Natural killer cell (primary cell): ENCODE measurements around the gene NPAS3. TPM values are rescaled to one million over a fixed set of nuclear protein-coding genes. Genes with fewer than 3 reads are reported as not detected.

Experiments
- ATAC-seq, 3 donors: fragments of 150-1000 bp in 2 of 3; fragments of 200-7000 bp in 1 of 3; cut with Tn5 transposase; 1 replicate in 1 of 3; 2 replicates in 2 of 3; pipeline ENCODE4 v1.10.0; 2021; ENCODE audit warnings: mild to moderate bottlenecking in 2 of 3, moderate library complexity in 2 of 3
- DNase-seq, 2 donors: peaks; one replicate each; pipeline versions ENCODE4 v3.0.0 to v3.0.0-alpha.2; 2013 to 2021; ENCODE audit warnings: mixed read lengths in 1 of 2
- H3K27ac ChIP-seq: one replicate; pipeline ENCODE4 v1.5.1; 2013; ENCODE audit warnings: mild to moderate bottlenecking, low read length
- H3K27me3 ChIP-seq: one replicate; pipeline ENCODE4 v1.6.1; 2013; ENCODE audit warnings: low read length; ENCODE audit not compliant: control insufficient read depth, insufficient read depth
- H3K36me3 ChIP-seq: one replicate; pipeline ENCODE4 v1.6.1; 2013; ENCODE audit warnings: low read length; ENCODE audit not compliant: control insufficient read depth, insufficient read depth
- H3K4me1 ChIP-seq: one replicate; pipeline ENCODE4 v1.6.1; 2013; ENCODE audit warnings: low read length; ENCODE audit not compliant: control insufficient read depth, insufficient read depth
- H3K4me3 ChIP-seq: one replicate; pipeline ENCODE4 v1.5.1; 2013; ENCODE audit warnings: low read length
- H3K9me3 ChIP-seq: one replicate; pipeline ENCODE4 v1.6.1; 2013; ENCODE audit warnings: low read length; ENCODE audit not compliant: control insufficient read depth, insufficient read depth
- H3K27ac Mint-ChIP-seq, 2 donors: one replicate each; pipeline ENCODE4 v1.8.0; 2022; ENCODE audit warnings: mild to moderate bottlenecking in 2 of 2, mixed read lengths in 2 of 2, moderate library complexity in 1 of 2
- H3K27me3 Mint-ChIP-seq, 2 donors: one replicate each; pipeline ENCODE4 v1.8.0; 2022; ENCODE audit warnings: low read depth in 2 of 2, mixed read lengths in 2 of 2
- H3K36me3 Mint-ChIP-seq: one replicate; pipeline ENCODE4 v1.8.0; 2022; ENCODE audit warnings: mixed read lengths
- H3K4me1 Mint-ChIP-seq, 2 donors: one replicate each; pipeline ENCODE4 v1.8.0; 2022; ENCODE audit warnings: mixed read lengths in 2 of 2
- H3K4me3 Mint-ChIP-seq: one replicate; pipeline ENCODE4 v1.8.0; 2022; ENCODE audit warnings: mild to moderate bottlenecking, moderate library complexity, mixed read lengths
- H3K9me3 Mint-ChIP-seq, 2 donors: one replicate each; pipeline ENCODE4 v1.8.0; 2022; ENCODE audit warnings: mixed read lengths in 2 of 2
- CTCF ChIP-seq: fragments of 200-600 bp; IDR thresholded peaks from one replicate; pipeline ENCODE4 v1.8.0; 2022; ENCODE audit warnings: antibody characterized with exemption
- WGBS: methylation state at CpG from one replicate; pipeline ENCODE4 v1.1.7; 2013; ENCODE audit warnings: missing lambda C conversion rate; ENCODE audit not compliant: insufficient coverage; 5-methylcytosine and 5-hydroxymethylcytosine counted together
- intact Hi-C: fragments of 100-400 bp; cut with micrococcal nuclease; formaldehyde crosslinking; loops from one replicate; pipeline ENCODE4 v1.14.2; 2022
- total RNA-seq, 4 donors: library from RNA; stranded (reverse); fragments of 120-200 nt in 1 of 4; gene quantifications; one replicate each; pipeline versions ENCODE4 v1.2.3 to v1.2.4, GENCODE V29; 2013 to 2022

Gene NPAS3
- total RNA-seq, 3 donors from 2014 or later (not counting 1 experiment from before 2014, with no cell fraction given): not detected

DNA sequence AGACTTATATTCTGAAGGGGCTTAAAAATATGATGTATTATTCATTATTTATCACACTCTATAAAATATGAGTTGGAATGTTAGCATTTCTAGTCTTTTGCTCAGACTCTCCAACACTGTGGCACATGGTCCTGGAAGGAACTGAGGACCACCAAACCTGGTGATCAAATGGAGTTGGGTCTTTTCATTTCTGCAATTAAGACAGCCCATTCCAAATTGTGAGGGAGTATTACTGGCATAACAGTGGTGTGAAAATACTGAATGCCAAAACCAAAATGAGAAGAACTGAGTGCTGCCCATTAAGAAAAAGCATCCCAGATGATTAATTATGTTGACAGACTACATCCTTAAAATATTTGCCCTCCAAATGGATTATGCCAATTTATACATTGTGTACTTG is 90.8 kb downstream of the NPAS3 start:
- no peaks in the 10 kb centered on the region for H3K27me3 Mint-ChIP-seq
- no peak overlapping the region for H3K27ac ChIP-seq
- no peaks in the 10 kb centered on the region for H3K36me3 ChIP-seq
- ATAC-seq (no peak), DNase-seq (no peak)
- no peaks in the 10 kb centered on the region for H3K27me3 ChIP-seq
- intact Hi-C loops: no loop called here
- no peaks in the 10 kb centered on the region for H3K9me3 ChIP-seq
- no peaks in the 10 kb centered on the region for H3K4me1 Mint-ChIP-seq
- no peak overlapping the region for H3K27ac Mint-ChIP-seq
- no peaks in the 10 kb centered on the region for H3K4me1 ChIP-seq
- no peak overlapping the region for H3K4me3 ChIP-seq
- TF ChIP-seq CTCF: no peak
- no peak overlapping the region for H3K4me3 Mint-ChIP-seq
- peaks cover 4 to 12% of the 10 kb centered on the region in 2 donors for H3K9me3 Mint-ChIP-seq
- H3K36me3 Mint-ChIP-seq: no peaks in the 10 kb centered on the region

GRCh38 chr14:33030386-33030785 is 91.7 kb downstream of the NPAS3 start:
- peaks cover 4 to 12% of the 10 kb centered on the region in 2 donors for H3K9me3 Mint-ChIP-seq
- intact Hi-C loops: no loop called here
- H3K27ac Mint-ChIP-seq: no peak overlapping the region
- H3K27ac ChIP-seq: no peak overlapping the region
- no peak for TF ChIP-seq CTCF
- H3K4me1 Mint-ChIP-seq: no peaks in the 10 kb centered on the region
- H3K27me3 Mint-ChIP-seq: no peaks in the 10 kb centered on the region
- WGBS: 93% methylated on average over 4 of the region's 4 CpGs
- H3K4me3 ChIP-seq: no peak overlapping the region
- H3K36me3 ChIP-seq: no peaks in the 10 kb centered on the region
- no peak overlapping the region for H3K4me3 Mint-ChIP-seq
- no peak for DNase-seq
- H3K9me3 ChIP-seq: no peaks in the 10 kb centered on the region
- no peaks in the 10 kb centered on the region for H3K4me1 ChIP-seq
- no peaks in the 10 kb centered on the region for H3K36me3 Mint-ChIP-seq
- ATAC-seq: no peak
- no peaks in the 10 kb centered on the region for H3K27me3 ChIP-seq

DNA sequence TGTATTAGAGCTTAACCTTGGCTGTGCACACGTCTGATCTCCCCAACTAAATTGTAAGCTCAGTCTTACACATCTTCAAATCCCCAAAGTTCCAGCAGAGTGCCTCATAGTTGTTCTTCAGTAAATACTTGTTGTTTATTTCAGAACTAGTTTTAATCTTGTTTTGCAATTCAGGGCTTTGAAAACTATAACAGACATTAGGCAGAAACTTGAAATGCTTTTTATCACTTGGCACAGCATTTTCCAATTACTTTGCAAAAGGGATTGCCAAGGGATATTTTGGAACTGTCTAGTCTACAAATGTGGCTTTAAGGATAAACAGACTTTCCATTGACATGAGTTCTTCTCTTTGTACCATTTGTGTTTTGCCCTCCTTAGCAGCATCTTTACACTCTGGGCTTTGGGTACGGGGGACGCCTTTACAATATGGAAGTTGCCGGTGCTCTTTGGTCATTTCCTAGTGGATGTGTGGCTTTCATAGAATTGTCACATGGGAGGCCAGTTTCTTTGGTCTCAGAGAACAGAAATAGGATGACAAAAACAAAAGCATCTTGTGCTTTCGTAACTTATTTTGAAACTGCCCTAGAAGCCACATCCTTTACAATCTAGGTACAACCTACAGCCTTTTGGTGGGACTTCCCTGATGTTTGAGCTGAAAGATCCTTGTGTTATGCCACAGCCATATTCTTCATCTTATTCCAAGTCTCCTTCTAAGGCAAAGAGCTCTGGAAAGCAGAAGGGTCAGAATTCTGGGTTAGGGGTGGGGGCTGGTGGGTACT is 96.9 kb downstream of the NPAS3 start:
- no peaks in the 10 kb centered on the region for H3K36me3 Mint-ChIP-seq
- peaks cover 4 to 5% of the 10 kb centered on the region in 2 donors for H3K9me3 Mint-ChIP-seq
- DNase-seq (no peak), ATAC-seq (no peak)
- 88% methylated on average over 5 of the region's 5 CpGs for WGBS
- no peaks in the 10 kb centered on the region for H3K27me3 Mint-ChIP-seq
- intact Hi-C loops: no loop called here
- TF ChIP-seq CTCF: no peak
- H3K4me3 ChIP-seq: no peak overlapping the region
- H3K9me3 ChIP-seq: no peaks in the 10 kb centered on the region
- no peak overlapping the region for H3K4me3 Mint-ChIP-seq
- no peaks in the 10 kb centered on the region for H3K27me3 ChIP-seq
- no peak overlapping the region for H3K27ac Mint-ChIP-seq
- no peaks in the 10 kb centered on the region for H3K4me1 Mint-ChIP-seq
- H3K4me1 ChIP-seq: no peaks in the 10 kb centered on the region
- no peak overlapping the region for H3K27ac ChIP-seq
- no peaks in the 10 kb centered on the region for H3K36me3 ChIP-seq

DNA sequence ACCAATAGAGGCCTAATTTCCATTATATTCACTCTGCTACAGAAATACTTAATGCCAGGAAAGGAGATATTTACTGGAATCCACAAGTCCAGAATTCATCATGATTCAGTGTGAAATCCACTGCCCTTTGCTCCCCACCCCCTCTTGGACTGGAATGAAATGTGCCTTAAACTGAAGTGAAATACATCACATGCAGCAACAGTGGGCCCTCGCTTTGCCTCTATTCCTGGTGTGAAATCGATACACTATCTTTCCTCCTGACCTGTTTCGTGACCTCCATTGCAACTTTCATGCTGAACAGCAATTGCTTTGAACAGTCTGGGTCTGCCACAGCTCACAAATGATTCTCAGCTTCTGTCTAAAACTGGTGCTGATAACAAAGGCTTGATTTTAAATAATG is 100.6 kb downstream of the NPAS3 start:
- Histone ChIP-seq H3K36me3 (no peaks in the 10 kb centered on the region), H3K27ac (no peak overlapping the region), H3K4me1 (no peaks in the 10 kb centered on the region), H3K4me3 (no peak overlapping the region), H3K9me3 (peaks cover 4% of the 10 kb centered on the region), H3K27me3 (no peaks in the 10 kb centered on the region)
- ATAC-seq (no peak), DNase-seq (no peak)
- no peaks in the 10 kb centered on the region for H3K4me1 Mint-ChIP-seq
- 88% methylated on average over 3 of the region's 3 CpGs for WGBS
- intact Hi-C loops: no loop called here
- TF ChIP-seq CTCF: no peak
- H3K27ac Mint-ChIP-seq: no peak overlapping the region
- H3K4me3 Mint-ChIP-seq: no peak overlapping the region
- peaks cover 3% of the 10 kb centered on the region in 2 donors for H3K9me3 Mint-ChIP-seq
- H3K36me3 Mint-ChIP-seq: peaks cover 3% of the 10 kb centered on the region
- H3K27me3 Mint-ChIP-seq: no peaks in the 10 kb centered on the region
